WTC11 (cell line): ENCODE results near the gene SNCA. TPM values are rescaled to one million over a fixed set of nuclear protein-coding genes. Genes with fewer than 3 reads are reported as not detected.

Experiments used
- ATAC-seq: fragments of 200-7000 bp; cut with Tn5 transposase; 2 replicates; pipeline ENCODE4 v1.10.0; 2021; ENCODE audit warnings: mild to moderate bottlenecking, moderate library complexity
- CTCF ChIA-PET: fragments of 300-600 bp; sonication (Branson Sonifier 250); formaldehyde crosslinking; loops from one replicate; lab custom pipeline; 2021; ENCODE audit warnings: antibody characterized with exemption; lab: Charles Lee
- POLR2A ChIA-PET: fragments of 350-600 bp; sonication (Branson Sonifier 250); formaldehyde crosslinking; loops from one replicate; lab custom pipeline; 2021; ENCODE audit warnings: antibody characterized with exemption; lab: Charles Lee
- DNase-seq: peaks from one replicate; pipeline ENCODE4 v3.0.0; 2021; ENCODE audit warnings: low spot score
- H3K27ac Mint-ChIP-seq: 2 replicates; pipeline ENCODE4 v1.8.0; 2021; ENCODE audit warnings: mixed read lengths
- H3K27me3 Mint-ChIP-seq: 2 replicates; pipeline ENCODE4 v1.8.0; 2021; ENCODE audit warnings: low read depth, mild to moderate bottlenecking, moderate library complexity, mixed read lengths
- H3K36me3 Mint-ChIP-seq: 2 replicates; pipeline ENCODE4 v1.8.0; 2021; ENCODE audit warnings: mixed read lengths
- H3K4me1 Mint-ChIP-seq: 2 replicates; pipeline ENCODE4 v1.8.0; 2022; ENCODE audit warnings: mixed read lengths
- H3K4me3 Mint-ChIP-seq: 2 replicates; pipeline ENCODE4 v1.8.0; 2021; ENCODE audit warnings: mild to moderate bottlenecking, moderate library complexity, mixed read lengths
- H3K9me3 Mint-ChIP-seq: 2 replicates; pipeline ENCODE4 v1.8.0; 2021; ENCODE audit warnings: mixed read lengths
- CREB1 ChIP-seq: sonication (generic); formaldehyde crosslinking; IDR thresholded peaks from 2 replicates; pipeline ENCODE4 v1.8.0; 2023; ENCODE audit warnings: mild to moderate bottlenecking, missing genetic modification reagents
- CREM ChIP-seq: sonication (generic); formaldehyde crosslinking; IDR thresholded peaks from 2 replicates; pipeline ENCODE4 v1.8.1; 2022; ENCODE audit warnings: mild to moderate bottlenecking, missing genetic modification reagents, moderate library complexity
- E2F1 ChIP-seq: sonication (generic); formaldehyde crosslinking; IDR thresholded peaks from 2 replicates; pipeline ENCODE4 v1.8.0; 2022; ENCODE audit warnings: mild to moderate bottlenecking, missing genetic modification reagents
- E2F4 ChIP-seq: sonication (generic); formaldehyde crosslinking; IDR thresholded peaks from 2 replicates; pipeline ENCODE4 v1.8.1; 2022; ENCODE audit warnings: low read depth, mild to moderate bottlenecking, moderate library complexity, missing genetic modification reagents, borderline replicate concordance
- GRHL2 ChIP-seq: fragments of 250-450 bp; sonication (Bioruptor Pico); IDR thresholded peaks from 2 replicates; pipeline ENCODE4 v1.8.0; 2022; ENCODE audit warnings: mild to moderate bottlenecking, moderate library complexity; ENCODE audit not compliant: insufficient replicate concordance, severe bottlenecking
- GTF2I ChIP-seq: fragments of 250-450 bp; sonication (Bioruptor Pico); conservative IDR thresholded peaks from 2 replicates; pipeline ENCODE4 v1.4.0; 2021; ENCODE audit warnings: mild to moderate bottlenecking
- IRF1 ChIP-seq: sonication (generic); formaldehyde crosslinking; IDR thresholded peaks from 2 replicates; pipeline ENCODE4 v1.8.0; 2023; ENCODE audit warnings: missing genetic modification reagents
- IRF2 ChIP-seq: sonication (generic); formaldehyde crosslinking; IDR thresholded peaks from 2 replicates; pipeline ENCODE4 v1.8.0; 2022; ENCODE audit warnings: low read depth, missing genetic modification reagents, borderline replicate concordance
- JAZF1 ChIP-seq: fragments of 250-450 bp; sonication (Bioruptor Pico); IDR thresholded peaks from 2 replicates; pipeline ENCODE4 v1.9.0; 2021; ENCODE audit warnings: moderate library complexity, mild to moderate bottlenecking, inconsistent platforms
- JUN ChIP-seq: sonication (generic); formaldehyde crosslinking; IDR thresholded peaks from 2 replicates; pipeline ENCODE4 v1.8.0; 2023; ENCODE audit warnings: mild to moderate bottlenecking, missing genetic modification reagents
- MXD4 ChIP-seq: fragments of 250-450 bp; sonication (Bioruptor Pico); IDR thresholded peaks from 2 replicates; pipeline ENCODE4 v1.8.0; 2021; ENCODE audit warnings: mild to moderate bottlenecking, moderate library complexity, borderline replicate concordance
- NFYB ChIP-seq: sonication (generic); formaldehyde crosslinking; conservative IDR thresholded peaks from 2 replicates; pipeline ENCODE4 v1.8.0; 2022; ENCODE audit warnings: low read depth, missing genetic modification reagents
- NR2C2 ChIP-seq: sonication (generic); formaldehyde crosslinking; IDR thresholded peaks from 2 replicates; pipeline ENCODE4 v1.8.0; 2022; ENCODE audit warnings: mild to moderate bottlenecking, missing genetic modification reagents
- NR3C1 ChIP-seq: sonication (generic); formaldehyde crosslinking; conservative IDR thresholded peaks from 2 replicates; pipeline ENCODE4 v1.8.1; 2023; ENCODE audit warnings: low read depth, mild to moderate bottlenecking, missing genetic modification reagents
- OVOL2 ChIP-seq: fragments of 250-450 bp; sonication (Bioruptor Pico); IDR thresholded peaks from 2 replicates; pipeline ENCODE4 v1.9.0; 2021; ENCODE audit warnings: mild to moderate bottlenecking, borderline replicate concordance
- PRDM15 ChIP-seq: sonication (generic); formaldehyde crosslinking; IDR thresholded peaks from 2 replicates; pipeline ENCODE4 v1.8.0; 2022; ENCODE audit warnings: missing genetic modification reagents
- PREB ChIP-seq: sonication (generic); formaldehyde crosslinking; IDR thresholded peaks from 2 replicates; pipeline ENCODE4 v1.8.1; 2022; ENCODE audit warnings: mild to moderate bottlenecking, missing genetic modification reagents, moderate library complexity, borderline replicate concordance
- RORB ChIP-seq: fragments of 250-450 bp; sonication (Bioruptor Pico); IDR thresholded peaks from 2 replicates; pipeline ENCODE4 v1.9.0; 2021; ENCODE audit warnings: mild to moderate bottlenecking
- SMAD3 ChIP-seq: sonication (generic); formaldehyde crosslinking; IDR thresholded peaks from 2 replicates; pipeline ENCODE4 v1.8.0; 2022; ENCODE audit warnings: missing genetic modification reagents, mild to moderate bottlenecking, borderline replicate concordance
- TEAD4 ChIP-seq: sonication (generic); formaldehyde crosslinking; IDR thresholded peaks from 2 replicates; pipeline ENCODE4 v1.8.0; 2022; ENCODE audit warnings: mild to moderate bottlenecking, missing genetic modification reagents
- USF1 ChIP-seq: sonication (generic); formaldehyde crosslinking; IDR thresholded peaks from 2 replicates; pipeline ENCODE4 v1.8.0; 2022; ENCODE audit warnings: mild to moderate bottlenecking, missing genetic modification reagents
- ZMAT4 ChIP-seq: fragments of 250-450 bp; sonication (Bioruptor Pico); IDR thresholded peaks from 2 replicates; pipeline ENCODE4 v1.9.0; 2021; ENCODE audit warnings: mild to moderate bottlenecking
- ZNF219 ChIP-seq: sonication (generic); formaldehyde crosslinking; IDR thresholded peaks from 2 replicates; pipeline ENCODE4 v1.8.0; 2023; ENCODE audit warnings: missing genetic modification reagents, mild to moderate bottlenecking, borderline replicate concordance
- ZNF263 ChIP-seq: sonication (generic); formaldehyde crosslinking; IDR thresholded peaks from 2 replicates; pipeline ENCODE4 v1.8.1; 2022; ENCODE audit warnings: low read depth, mild to moderate bottlenecking, moderate library complexity, missing genetic modification reagents
- ZNF317 ChIP-seq: sonication (generic); formaldehyde crosslinking; IDR thresholded peaks from 2 replicates; pipeline ENCODE4 v1.8.1; 2023; ENCODE audit warnings: low read depth, mild to moderate bottlenecking, moderate library complexity, missing genetic modification reagents, borderline replicate concordance
- total RNA-seq: library from RNA; stranded (reverse); gene quantifications from 3 replicates; pipeline ENCODE4 v1.2.3, GENCODE V29; 2021
- TF ChIP-seq, protein P1 (sequence below): sonication (generic); formaldehyde crosslinking; conservative IDR thresholded peaks from 2 replicates; pipeline ENCODE4 v1.8.1; 2022; ENCODE audit warnings: mild to moderate bottlenecking, missing genetic modification reagents

SNCA gene
- total RNA-seq, 1 experiment from 2014 or later, result 15.0 TPM

GRCh38 chr4:89727238-89727637 is 109.7 kb downstream of the SNCA start (continued):
- no peak for TF ChIP-seq E2F4 (CRISPR knock-in tag)
- TF ChIP-seq ZMAT4 (CRISPR knock-in tag), result no peak

DNA sequence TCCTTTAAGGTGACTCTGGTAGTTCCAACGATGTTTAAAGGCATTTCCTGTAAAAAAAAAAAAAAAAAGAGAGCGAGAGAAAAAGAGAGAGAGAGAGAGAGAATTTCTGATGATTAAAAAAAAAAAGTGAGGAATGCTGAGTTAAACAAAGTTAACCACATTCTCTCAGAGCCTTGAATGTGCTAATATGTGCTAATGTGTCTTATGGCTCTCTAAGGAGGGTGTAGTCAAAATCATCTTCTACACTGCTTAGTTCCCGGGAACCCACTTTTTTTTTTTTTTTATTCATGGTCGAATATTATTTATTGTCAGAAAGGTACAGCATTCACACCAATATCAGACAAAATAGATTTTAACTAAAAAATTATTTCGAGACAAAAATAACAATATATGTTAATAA is 111.7 kb downstream of the SNCA start:
- H3K4me3 Mint-ChIP-seq, result no peak overlapping the region
- CTCF ChIA-PET, result no interaction called here
- DNase-seq, result no peak
- POLR2A ChIA-PET, result no interaction called here
- H3K4me1 Mint-ChIP-seq, result peaks cover 8% of the 10 kb centered on the region
- no peaks in the 10 kb centered on the region for H3K36me3 Mint-ChIP-seq
- no peak for ATAC-seq
- no peaks in the 10 kb centered on the region for H3K9me3 Mint-ChIP-seq
- H3K27me3 Mint-ChIP-seq, result no peaks in the 10 kb centered on the region
- TF ChIP-seq NR2C2 (no peak), PRDM15 (CRISPR knock-in tag) (no peak), IRF1 (no peak), IRF2 (CRISPR knock-in tag) (no peak), GRHL2 (CRISPR knock-in tag) (no peak), JUN (CRISPR knock-in tag) (no peak), ZNF317 (CRISPR knock-in tag) (no peak), GTF2I (no peak), NFYB (CRISPR knock-in tag) (no peak), ZNF219 (CRISPR knock-in tag) (no peak)
- TF ChIP-seq, protein P1, sequence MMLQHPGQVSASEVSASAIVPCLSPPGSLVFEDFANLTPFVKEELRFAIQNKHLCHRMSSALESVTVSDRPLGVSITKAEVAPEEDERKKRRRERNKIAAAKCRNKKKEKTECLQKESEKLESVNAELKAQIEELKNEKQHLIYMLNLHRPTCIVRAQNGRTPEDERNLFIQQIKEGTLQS (CRISPR knock-in tag), result no peak
- H3K27ac Mint-ChIP-seq, result no peak overlapping the region

DNA sequence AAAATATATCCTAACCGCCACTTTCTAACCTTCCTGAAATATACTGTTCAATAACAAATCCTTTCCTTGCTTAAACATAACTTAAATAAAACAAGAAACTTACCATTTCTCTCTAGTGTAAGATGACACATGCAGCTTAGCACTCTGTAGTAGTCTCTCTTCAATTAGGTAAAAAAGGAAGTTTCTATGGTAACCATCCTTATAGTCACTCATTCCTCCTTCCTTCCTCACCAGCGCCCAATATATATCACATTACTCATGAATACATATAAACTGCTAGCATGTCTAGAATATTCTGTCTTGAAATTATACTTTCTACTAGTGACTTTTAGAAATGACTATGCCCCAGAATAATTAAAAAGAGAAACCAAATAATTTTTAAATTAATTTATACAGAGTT is 112.2 kb downstream of the SNCA start:
- Mint-ChIP-seq H3K27me3 (no peaks in the 10 kb centered on the region), H3K36me3 (no peaks in the 10 kb centered on the region), H3K4me1 (peaks cover 8% of the 10 kb centered on the region), H3K27ac (no peak overlapping the region), H3K4me3 (no peak overlapping the region), H3K9me3 (no peaks in the 10 kb centered on the region)
- no peak for ATAC-seq
- no peak for DNase-seq
- POLR2A ChIA-PET, result no interaction called here
- CTCF ChIA-PET, result no interaction called here
- TF ChIP-seq CREM (CRISPR knock-in tag) (no peak), PREB (no peak), CREB1 (CRISPR knock-in tag) (no peak), OVOL2 (CRISPR knock-in tag) (no peak), RORB (CRISPR knock-in tag) (no peak), E2F1 (CRISPR knock-in tag) (no peak), USF1 (no peak), JAZF1 (CRISPR knock-in tag) (no peak), SMAD3 (CRISPR knock-in tag) (no peak), MXD4 (CRISPR knock-in tag) (no peak), ZNF263 (CRISPR knock-in tag) (no peak), NR3C1 (CRISPR knock-in tag) (no peak), TEAD4 (CRISPR knock-in tag) (no peak)
